Fibroblast of lung (primary cell): ENCODE results near the gene AP2A2. TPM values are rescaled to one million over a fixed set of nuclear protein-coding genes. Genes with fewer than 3 reads are reported as not detected.

Source experiments
- DNase-seq, 2 donors: peaks; one replicate each; pipeline versions ENCODE4 v3.0.0 to v3.0.0-alpha.2; 2010; ENCODE audit warnings: low read depth in 2 of 2
- H2AFZ ChIP-seq: 2 replicates; pipeline ENCODE4 v1.5.1; 2012; ENCODE audit warnings: low read length, control low read depth, inconsistent platforms
- H3K27ac ChIP-seq: 2 replicates; pipeline ENCODE4 v1.5.1; 2011; ENCODE audit warnings: low read length, control low read depth; ENCODE audit not compliant: insufficient read depth
- H3K27me3 ChIP-seq: 2 replicates; pipeline ENCODE4 v1.5.1; 2011; ENCODE audit warnings: mild to moderate bottlenecking, low read length; ENCODE audit not compliant: control insufficient read depth, insufficient read depth
- H3K36me3 ChIP-seq: 2 replicates; pipeline ENCODE4 v1.5.1; 2011; ENCODE audit warnings: low read length; ENCODE audit not compliant: control insufficient read depth, insufficient read depth
- H3K4me1 ChIP-seq: 2 replicates; pipeline ENCODE4 v1.5.1; 2011; ENCODE audit warnings: low read length; ENCODE audit not compliant: control insufficient read depth, insufficient read depth; ENCODE audit errors: extremely low read depth
- H3K4me2 ChIP-seq: 2 replicates; pipeline ENCODE4 v1.5.1; 2011; ENCODE audit warnings: low read length, control low read depth; ENCODE audit not compliant: insufficient read depth; ENCODE audit errors: extremely low read depth
- H3K4me3 ChIP-seq, 4 experiments: fragments of 200-600 bp in 1 of 4; sonication (generic) in 1 of 4; replicated peaks in 1 of 4; 2 replicates each; pipeline ENCODE4 v1.5.1; 2011 to 2016; ENCODE audit warnings: low read length in 4 of 4, low read depth in 3 of 4, mild to moderate bottlenecking in 3 of 4, control low read depth in 2 of 4, inconsistent platforms in 1 of 4, mixed read lengths in 1 of 4; ENCODE audit not compliant: insufficient read depth in 1 of 4; ENCODE audit errors: control extremely low read depth in 1 of 4
- H3K79me2 ChIP-seq: 2 replicates; pipeline ENCODE4 v1.5.1; 2012; ENCODE audit warnings: mild to moderate bottlenecking, low read length, inconsistent platforms; ENCODE audit not compliant: control insufficient read depth, insufficient read depth
- H3K9ac ChIP-seq: 2 replicates; pipeline ENCODE4 v1.5.1; 2011; ENCODE audit warnings: mild to moderate bottlenecking, low read length, control low read depth; ENCODE audit not compliant: insufficient read depth
- H3K9me3 ChIP-seq: 2 replicates; pipeline ENCODE4 v1.5.1; 2012; ENCODE audit warnings: low read depth, low read length; ENCODE audit not compliant: control insufficient read depth, insufficient read depth
- H4K20me1 ChIP-seq: 2 replicates; pipeline ENCODE4 v1.5.1; 2011; ENCODE audit warnings: low read length; ENCODE audit not compliant: control insufficient read depth, insufficient read depth; ENCODE audit errors: extremely low read depth
- EZH2 ChIP-seq: IDR thresholded peaks from 2 replicates; pipeline ENCODE4 v1.5.1; 2012; ENCODE audit warnings: low read length, control low read depth, mild to moderate bottlenecking; ENCODE audit errors: missing control alignments
- polyA plus RNA-seq, 2 donors: library from polyadenylated mRNA; depleted of rRNA in 1 of 2; stranded (reverse) in 1 of 2; unstranded in 1 of 2; fragments of >200 nt; gene quantifications; 2 replicates each; pipeline ENCODE4 v1.2.1, GENCODE V29; 2011 to 2012; ENCODE audit warnings: missing spikeins in 1 of 2
- total RNA-seq: library from RNA; depleted of rRNA; stranded (reverse); fragments of >200 nt; gene quantifications from 2 replicates; pipeline ENCODE4 v1.2.1, GENCODE V29; 2014
- TF ChIP-seq, protein P1 (sequence below), 2 donors: IDR thresholded peaks in 1 of 2; conservative IDR thresholded peaks in 1 of 2; 1 replicate in 1 of 2; 2 replicates in 1 of 2; pipeline ENCODE4 v1.5.1; 2011 to 2012; ENCODE audit warnings: low read length in 2 of 2, control low read depth in 1 of 2, inconsistent platforms in 1 of 2, low read depth in 1 of 2, mild to moderate bottlenecking in 1 of 2

The AP2A2 gene
- total and polyA plus RNA-seq, 2 donors (not counting 1 experiment from before 2014, with no cell fraction given): 21.6 to 46.1 TPM

GRCh38 chr11:921921-922678, 3.6 kb upstream of the AP2A2 start:
- Histone ChIP-seq H3K4me2 (no peak overlapping the region), H4K20me1 (no peaks in the 10 kb centered on the region), H3K9ac (no peak overlapping the region), H3K27ac (no peak overlapping the region), H3K9me3 (no peaks in the 10 kb centered on the region), H2AFZ (no peak overlapping the region), H3K4me3 (no peak overlapping the region), H3K4me1 (no peaks in the 10 kb centered on the region), H3K36me3 (no peaks in the 10 kb centered on the region), H3K79me2 (peaks cover 7% of the 10 kb centered on the region), H3K27me3 (no peaks in the 10 kb centered on the region)
- TF ChIP-seq, protein P1, sequence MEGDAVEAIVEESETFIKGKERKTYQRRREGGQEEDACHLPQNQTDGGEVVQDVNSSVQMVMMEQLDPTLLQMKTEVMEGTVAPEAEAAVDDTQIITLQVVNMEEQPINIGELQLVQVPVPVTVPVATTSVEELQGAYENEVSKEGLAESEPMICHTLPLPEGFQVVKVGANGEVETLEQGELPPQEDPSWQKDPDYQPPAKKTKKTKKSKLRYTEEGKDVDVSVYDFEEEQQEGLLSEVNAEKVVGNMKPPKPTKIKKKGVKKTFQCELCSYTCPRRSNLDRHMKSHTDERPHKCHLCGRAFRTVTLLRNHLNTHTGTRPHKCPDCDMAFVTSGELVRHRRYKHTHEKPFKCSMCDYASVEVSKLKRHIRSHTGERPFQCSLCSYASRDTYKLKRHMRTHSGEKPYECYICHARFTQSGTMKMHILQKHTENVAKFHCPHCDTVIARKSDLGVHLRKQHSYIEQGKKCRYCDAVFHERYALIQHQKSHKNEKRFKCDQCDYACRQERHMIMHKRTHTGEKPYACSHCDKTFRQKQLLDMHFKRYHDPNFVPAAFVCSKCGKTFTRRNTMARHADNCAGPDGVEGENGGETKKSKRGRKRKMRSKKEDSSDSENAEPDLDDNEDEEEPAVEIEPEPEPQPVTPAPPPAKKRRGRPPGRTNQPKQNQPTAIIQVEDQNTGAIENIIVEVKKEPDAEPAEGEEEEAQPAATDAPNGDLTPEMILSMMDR (conservative IDR thresholded peaks at IDR 0.05 in 1 of 2, IDR thresholded peaks at IDR 0.05 in 1 of 2; ENCODE audit: low read depth in 1 of 2, low read length in 2 of 2): no peak
- no peak for TF ChIP-seq EZH2
- no peak for DNase-seq

GRCh38 chr11:923691-924405, 1.8 kb upstream of the AP2A2 start:
- H2AFZ ChIP-seq: no peak overlapping the region
- H3K27me3 ChIP-seq: no peaks in the 10 kb centered on the region
- DNase-seq: no peak
- H3K4me1 ChIP-seq: no peaks in the 10 kb centered on the region
- H3K9me3 ChIP-seq: no peaks in the 10 kb centered on the region
- H4K20me1 ChIP-seq: no peaks in the 10 kb centered on the region
- no peaks in the 10 kb centered on the region for H3K36me3 ChIP-seq
- no peak for TF ChIP-seq EZH2
- TF ChIP-seq, protein P1 (conservative IDR thresholded peaks at IDR 0.05 in 1 of 2, IDR thresholded peaks at IDR 0.05 in 1 of 2; ENCODE audit: low read depth in 1 of 2, low read length in 2 of 2): no peak
- no peak overlapping the region for H3K4me3 ChIP-seq
- no peak overlapping the region for H3K27ac ChIP-seq
- peaks cover 23% of the 10 kb centered on the region for H3K79me2 ChIP-seq
- H3K9ac ChIP-seq: no peak overlapping the region
- no peak overlapping the region for H3K4me2 ChIP-seq

GRCh38 chr11:924406-925157, 1.1 kb upstream of the AP2A2 start:
- Histone ChIP-seq H3K27me3 (no peaks in the 10 kb centered on the region), H2AFZ (no peak overlapping the region), H3K4me1 (no peaks in the 10 kb centered on the region), H3K79me2 (peaks cover 28% of the 10 kb centered on the region), H3K36me3 (no peaks in the 10 kb centered on the region), H3K9ac (no peak overlapping the region), H3K27ac (no peak overlapping the region), H4K20me1 (no peaks in the 10 kb centered on the region), H3K4me2 (no peak overlapping the region), H3K9me3 (no peaks in the 10 kb centered on the region), H3K4me3 (no peak overlapping the region)
- DNase-seq: no peak
- TF ChIP-seq EZH2: no peak
- TF ChIP-seq, protein P1 (conservative IDR thresholded peaks at IDR 0.05 in 1 of 2, IDR thresholded peaks at IDR 0.05 in 1 of 2; ENCODE audit: low read depth in 1 of 2, low read length in 2 of 2): no peak
